Measurements from ENCODE around the gene DGKG.

GRCh38 chr3:186307594-186308221 lies 54.3 kb downstream of the DGKG start:
- no peak for TF ChIP-seq CHD2 (IDR thresholded peaks at IDR 0.05; ENCODE audit: low read depth, low read length)
- TF ChIP-seq CTCF (IDR thresholded peaks at IDR 0.05 in 2 of 3, conservative IDR thresholded peaks at IDR 0.05 in 1 of 3; ENCODE audit: insufficient read depth in 2 of 3, low read depth in 1 of 3, low read length in 3 of 3) = no peak
- TF ChIP-seq ZNF655 (CRISPR knock-in tag; IDR thresholded peaks at IDR 0.05) = no peak
- no peak for TF ChIP-seq GMEB1 (CRISPR knock-in tag; IDR thresholded peaks at IDR 0.05)
- TF ChIP-seq MTA3 (IDR thresholded peaks at IDR 0.05; ENCODE audit: borderline replicate concordance) = no peak
- no peak for TF ChIP-seq NR0B1 (IDR thresholded peaks at IDR 0.05; ENCODE audit: partially characterized antibody)
- TF ChIP-seq IRF1 (CRISPR knock-in tag; IDR thresholded peaks at IDR 0.05; ENCODE audit: borderline replicate concordance) = no peak
- no peak for TF ChIP-seq RAD21 (CRISPR knock-in tag; conservative IDR thresholded peaks at IDR 0.05 in 1 of 2, IDR thresholded peaks at IDR 0.05 in 1 of 2)
- no peak for TF ChIP-seq ZNF41 (CRISPR knock-in tag; conservative IDR thresholded peaks at IDR 0.05)
